GM12891 (cell line): ENCODE measurements around the gene ZNF488.

Source experiments
- PAX5 ChIP-seq: IDR thresholded peaks from 2 replicates; pipeline ENCODE4 v1.6.1; 2011; ENCODE audit warnings: low read length, moderate library complexity, mild to moderate bottlenecking; ENCODE audit not compliant: insufficient read depth, severe bottlenecking
- POLR2A ChIP-seq: IDR thresholded peaks from 2 replicates; pipeline ENCODE4 v1.6.1; 2011; ENCODE audit warnings: low read depth, low read length, control low read depth
- POLR2AphosphoS5 ChIP-seq: IDR thresholded peaks from 2 replicates; pipeline ENCODE4 v1.6.1; 2011; ENCODE audit warnings: low read depth, low read length, control low read depth
- POU2F2 ChIP-seq: IDR thresholded peaks from 2 replicates; pipeline ENCODE4 v1.6.1; 2011; ENCODE audit warnings: low read depth, mild to moderate bottlenecking, control low read depth, low read length, moderate library complexity
- SPI1 ChIP-seq: IDR thresholded peaks from 2 replicates; pipeline ENCODE4 v1.6.1; 2011; ENCODE audit warnings: low read depth, low read length, control low read depth
- TAF1 ChIP-seq: IDR thresholded peaks from 2 replicates; pipeline ENCODE4 v1.6.1; 2011; ENCODE audit warnings: low read depth, low read length, control low read depth

GRCh38 chr10:47359101-47359500 is 25.0 kb downstream of the ZNF488 start:
- TF ChIP-seq POLR2A (no peak), POLR2AphosphoS5 (no peak), POU2F2 (no peak), PAX5 (no peak), TAF1 (no peak), SPI1 (no peak)
